HEK293 (cell line): ENCODE results near the gene C21orf58.
A peak's percentile ranks its signal among the peaks of the same experiment; 100 is the strongest.

ENCODE experiments used
- CTCF ChIA-PET: fragments of 350-600 bp; formaldehyde crosslinking; extraction: SDS; loops from one replicate; lab custom pipeline; 2021; ENCODE audit warnings: antibody characterized with exemption; lab: Yijun Ruan, JAX
- POLR2A ChIA-PET: fragments of 300-600 bp; formaldehyde crosslinking; extraction: SDS; loops from one replicate; lab custom pipeline; 2020; ENCODE audit warnings: antibody characterized with exemption, inconsistent platforms; lab: Yijun Ruan, JAX
- H3K27ac ChIP-seq: fragments of 200-500 bp; sonication (Bioruptor generic); 2 replicates; pipeline ENCODE4 v1.5.1; 2014; ENCODE audit warnings: low read depth, low read length, control low read depth, inconsistent platforms; ENCODE audit errors: extremely low read depth
- H3K36me3 ChIP-seq, 2 experiments: fragments of 200-500 bp in 1 of 2; sonication (Bioruptor generic) in 1 of 2; 1 replicate in 1 of 2; 2 replicates in 1 of 2; pipeline ENCODE4 v1.5.1; 2014 to 2017; ENCODE audit warnings: inconsistent platforms in 2 of 2, low read length in 2 of 2; ENCODE audit not compliant: control insufficient read depth in 2 of 2, insufficient read depth in 1 of 2
- H3K4me1 ChIP-seq: fragments of 200-500 bp; sonication (Bioruptor generic); 2 replicates; pipeline ENCODE4 v1.5.1; 2014; ENCODE audit warnings: mild to moderate bottlenecking, low read length, inconsistent platforms; ENCODE audit not compliant: control insufficient read depth, insufficient read depth
- H3K4me3 ChIP-seq: 2 replicates; pipeline ENCODE4 v1.5.1; 2011; ENCODE audit warnings: low read depth, mild to moderate bottlenecking, control low read depth, low read length, moderate library complexity
- H3K9me3 ChIP-seq: fragments of 200-500 bp; sonication (Bioruptor generic); 2 replicates; pipeline ENCODE4 v1.5.1; 2014; ENCODE audit warnings: low read depth, low read length, inconsistent platforms; ENCODE audit not compliant: control insufficient read depth, insufficient read depth
- GLI2 ChIP-seq: fragments of 450-650 bp; formaldehyde crosslinking; IDR thresholded peaks from 2 replicates; pipeline ENCODE4; 2017; ENCODE audit warnings: missing biosample characterization, missing genetic modification characterization, low read depth, borderline replicate concordance
- GLIS1 ChIP-seq: fragments of 450-650 bp; formaldehyde crosslinking; IDR thresholded peaks from 2 replicates; pipeline ENCODE4 v1.5.1; 2016; ENCODE audit warnings: missing biosample characterization, missing genetic modification characterization
- KLF17 ChIP-seq: fragments of 450-650 bp; formaldehyde crosslinking; IDR thresholded peaks from 2 replicates; pipeline ENCODE4 v1.5.1; 2016; ENCODE audit warnings: missing biosample characterization, missing genetic modification characterization
- SP2 ChIP-seq: fragments of 450-650 bp; formaldehyde crosslinking; IDR thresholded peaks from 2 replicates; pipeline ENCODE4 v1.5.1; 2016; ENCODE audit warnings: missing biosample characterization, missing genetic modification characterization
- ZBTB21 ChIP-seq: fragments of 450-650 bp; formaldehyde crosslinking; IDR thresholded peaks from 2 replicates; pipeline ENCODE4 v1.5.1; 2017; ENCODE audit warnings: missing biosample characterization, missing genetic modification characterization
- ZBTB8A ChIP-seq: fragments of 450-650 bp; formaldehyde crosslinking; IDR thresholded peaks from 2 replicates; pipeline ENCODE4 v1.5.1; 2016; ENCODE audit warnings: missing biosample characterization, missing genetic modification characterization
- ZFHX2 ChIP-seq: fragments of 450-650 bp; formaldehyde crosslinking; conservative IDR thresholded peaks from 2 replicates; pipeline ENCODE4 v1.5.1; 2016; ENCODE audit warnings: missing biosample characterization, missing genetic modification characterization
- ZFP69B ChIP-seq: fragments of 450-650 bp; formaldehyde crosslinking; IDR thresholded peaks from 2 replicates; pipeline ENCODE4 v1.5.1; 2016; ENCODE audit warnings: missing biosample characterization, missing genetic modification characterization
- ZIC2 ChIP-seq: fragments of 450-650 bp; formaldehyde crosslinking; IDR thresholded peaks from 2 replicates; pipeline ENCODE4 v1.5.1; 2016; ENCODE audit warnings: missing biosample characterization, missing genetic modification characterization
- ZNF133 ChIP-seq: fragments of 450-650 bp; formaldehyde crosslinking; IDR thresholded peaks from 2 replicates; pipeline ENCODE4 v1.5.1; 2016; ENCODE audit warnings: missing biosample characterization, missing genetic modification characterization
- ZNF140 ChIP-seq: fragments of 450-650 bp; formaldehyde crosslinking; IDR thresholded peaks from 2 replicates; pipeline ENCODE4 v1.5.1; 2016; ENCODE audit warnings: missing biosample characterization, missing genetic modification characterization
- ZNF423 ChIP-seq: fragments of 450-650 bp; formaldehyde crosslinking; IDR thresholded peaks from 2 replicates; pipeline ENCODE4 v1.5.1; 2016; ENCODE audit warnings: missing biosample characterization, missing genetic modification characterization
- ZNF561 ChIP-seq: fragments of 450-650 bp; IDR thresholded peaks from 2 replicates; pipeline ENCODE4 v1.5.1; 2018; ENCODE audit warnings: missing biosample characterization, missing genetic modification characterization, borderline replicate concordance
- ZNF701 ChIP-seq: fragments of 450-650 bp; formaldehyde crosslinking; IDR thresholded peaks from 2 replicates; pipeline ENCODE4 v1.5.1; 2016; ENCODE audit warnings: missing biosample characterization, missing genetic modification characterization
- ZNF785 ChIP-seq: fragments of 450-650 bp; formaldehyde crosslinking; IDR thresholded peaks from 2 replicates; pipeline ENCODE4 v1.5.1; 2016; ENCODE audit warnings: missing biosample characterization, missing genetic modification characterization
- ZSCAN4 ChIP-seq: fragments of 450-650 bp; formaldehyde crosslinking; IDR thresholded peaks from 2 replicates; pipeline ENCODE4 v1.5.1; 2017; ENCODE audit warnings: missing biosample characterization, missing genetic modification characterization
- TF ChIP-seq, protein P1 (sequence below): fragments of 450-650 bp; formaldehyde crosslinking; conservative IDR thresholded peaks from 2 replicates; pipeline ENCODE4 v1.5.1; 2016; ENCODE audit warnings: low read depth, missing biosample characterization, missing genetic modification characterization
- TF ChIP-seq, protein P2 (sequence below): fragments of 450-650 bp; IDR thresholded peaks from 2 replicates; pipeline ENCODE4 v1.5.1; 2018; ENCODE audit warnings: missing biosample characterization, mild to moderate bottlenecking, missing genetic modification characterization
- TF ChIP-seq, protein P3 (sequence below): fragments of 450-650 bp; formaldehyde crosslinking; IDR thresholded peaks from 2 replicates; pipeline ENCODE4 v1.5.1; 2017; ENCODE audit warnings: missing biosample characterization, mild to moderate bottlenecking, missing genetic modification characterization, moderate library complexity
- TF ChIP-seq, protein P4 (sequence below): fragments of 450-650 bp; formaldehyde crosslinking; IDR thresholded peaks from 2 replicates; pipeline ENCODE4 v1.5.1; 2016; ENCODE audit warnings: missing biosample characterization, missing genetic modification characterization

The C21orf58 gene

DNA sequence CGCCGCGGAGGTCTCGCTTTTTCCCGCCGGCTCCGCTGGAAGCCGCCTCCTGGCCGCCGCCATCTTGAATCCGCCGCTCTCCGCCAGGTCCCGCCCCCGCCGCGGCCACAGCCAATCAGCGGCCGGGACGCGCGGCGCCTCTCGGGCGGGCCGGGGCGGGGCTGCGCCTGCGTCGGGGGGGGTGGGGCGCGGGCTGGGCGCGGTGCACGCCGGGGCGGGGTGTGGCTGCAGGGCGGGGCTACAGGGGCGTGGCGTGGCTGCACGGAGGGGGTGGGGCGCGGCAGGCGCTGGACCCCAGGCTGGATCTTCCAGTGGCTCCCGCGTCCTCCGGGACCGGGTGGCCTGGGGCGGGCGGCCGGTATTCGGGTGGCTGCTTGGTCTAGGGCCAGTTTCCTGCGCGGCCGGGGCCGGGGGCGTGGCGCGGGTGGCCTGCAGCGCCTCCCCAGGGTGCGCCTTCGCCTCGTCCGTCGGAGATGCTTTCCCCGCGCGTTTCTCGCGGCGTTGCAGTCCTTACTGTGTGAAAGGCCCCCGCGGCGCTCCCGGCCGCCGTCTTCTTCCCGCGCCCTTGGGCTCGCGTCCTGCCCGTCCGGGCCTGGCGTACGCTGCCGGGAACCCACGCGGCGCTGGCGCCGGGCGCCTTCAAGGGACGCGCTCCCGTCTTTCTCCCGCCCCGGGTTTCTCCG is 861 bp upstream of the C21orf58 start:
- Histone ChIP-seq H3K9me3 (no peaks in the 10 kb centered on the region), H3K36me3 (peaks cover 37 to 47% of the 10 kb centered on the region in 2 experiments), H3K27ac (peak overlapping the region; percentile 98), H3K4me3 (peak overlapping the region; percentile 71), H3K4me1 (peaks cover 19% of the 10 kb centered on the region)
- ChIA-PET POLR2A (interaction anchor here (0.6 to 1.2 kb wide), 5 partner anchors 12 to 311 kb away, joined by 3 to 9 read pairs (median 3); partner anchors contain the start of genes MCM3AP, PRMT2 and YBEY), CTCF (interaction anchor here (1.0 to 1.2 kb wide), 2 partner anchors 22 to 182 kb away, joined by 3 to 6 read pairs; no protein-coding TSS in a partner anchor)
- TF ChIP-seq ZFHX2, result 0 out of 2 replicates have a peak, but pooled peaks have one; percentile 35
- peak; percentile 55 for TF ChIP-seq ZBTB8A (tag by site-specific recombination)
- TF ChIP-seq, protein P1, sequence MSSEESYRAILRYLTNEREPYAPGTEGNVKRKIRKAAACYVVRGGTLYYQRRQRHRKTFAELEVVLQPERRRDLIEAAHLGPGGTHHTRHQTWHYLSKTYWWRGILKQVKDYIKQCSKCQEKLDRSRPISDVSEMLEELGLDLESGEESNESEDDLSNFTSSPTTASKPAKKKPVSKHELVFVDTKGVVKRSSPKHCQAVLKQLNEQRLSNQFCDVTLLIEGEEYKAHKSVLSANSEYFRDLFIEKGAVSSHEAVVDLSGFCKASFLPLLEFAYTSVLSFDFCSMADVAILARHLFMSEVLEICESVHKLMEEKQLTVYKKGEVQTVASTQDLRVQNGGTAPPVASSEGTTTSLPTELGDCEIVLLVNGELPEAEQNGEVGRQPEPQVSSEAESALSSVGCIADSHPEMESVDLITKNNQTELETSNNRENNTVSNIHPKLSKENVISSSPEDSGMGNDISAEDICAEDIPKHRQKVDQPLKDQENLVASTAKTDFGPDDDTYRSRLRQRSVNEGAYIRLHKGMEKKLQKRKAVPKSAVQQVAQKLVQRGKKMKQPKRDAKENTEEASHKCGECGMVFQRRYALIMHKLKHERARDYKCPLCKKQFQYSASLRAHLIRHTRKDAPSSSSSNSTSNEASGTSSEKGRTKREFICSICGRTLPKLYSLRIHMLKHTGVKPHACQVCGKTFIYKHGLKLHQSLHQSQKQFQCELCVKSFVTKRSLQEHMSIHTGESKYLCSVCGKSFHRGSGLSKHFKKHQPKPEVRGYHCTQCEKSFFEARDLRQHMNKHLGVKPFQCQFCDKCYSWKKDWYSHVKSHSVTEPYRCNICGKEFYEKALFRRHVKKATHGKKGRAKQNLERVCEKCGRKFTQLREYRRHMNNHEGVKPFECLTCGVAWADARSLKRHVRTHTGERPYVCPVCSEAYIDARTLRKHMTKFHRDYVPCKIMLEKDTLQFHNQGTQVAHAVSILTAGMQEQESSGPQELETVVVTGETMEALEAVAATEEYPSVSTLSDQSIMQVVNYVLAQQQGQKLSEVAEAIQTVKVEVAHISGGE, result peak; percentile 65
- TF ChIP-seq KLF17 (tag by site-specific recombination), result peak; percentile 79
- TF ChIP-seq ZNF423, result peak; percentile 98
- TF ChIP-seq GLI2 (tag by site-specific recombination), result no peak
- peak; percentile 27; the same call in 1 of the 2 replicates for TF ChIP-seq ZNF561 (tag by site-specific recombination)
- TF ChIP-seq SP2 (tag by site-specific recombination), result peak; percentile 33
- 0 out of 2 replicates have a peak, but pooled peaks have one; percentile 1 for TF ChIP-seq ZSCAN4 (tag by site-specific recombination)
- TF ChIP-seq, protein P2, sequence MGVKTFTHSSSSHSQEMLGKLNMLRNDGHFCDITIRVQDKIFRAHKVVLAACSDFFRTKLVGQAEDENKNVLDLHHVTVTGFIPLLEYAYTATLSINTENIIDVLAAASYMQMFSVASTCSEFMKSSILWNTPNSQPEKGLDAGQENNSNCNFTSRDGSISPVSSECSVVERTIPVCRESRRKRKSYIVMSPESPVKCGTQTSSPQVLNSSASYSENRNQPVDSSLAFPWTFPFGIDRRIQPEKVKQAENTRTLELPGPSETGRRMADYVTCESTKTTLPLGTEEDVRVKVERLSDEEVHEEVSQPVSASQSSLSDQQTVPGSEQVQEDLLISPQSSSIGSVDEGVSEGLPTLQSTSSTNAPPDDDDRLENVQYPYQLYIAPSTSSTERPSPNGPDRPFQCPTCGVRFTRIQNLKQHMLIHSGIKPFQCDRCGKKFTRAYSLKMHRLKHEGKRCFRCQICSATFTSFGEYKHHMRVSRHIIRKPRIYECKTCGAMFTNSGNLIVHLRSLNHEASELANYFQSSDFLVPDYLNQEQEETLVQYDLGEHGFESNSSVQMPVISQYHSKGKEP (tag by site-specific recombination), result peak; percentile 59
- TF ChIP-seq, protein P3, sequence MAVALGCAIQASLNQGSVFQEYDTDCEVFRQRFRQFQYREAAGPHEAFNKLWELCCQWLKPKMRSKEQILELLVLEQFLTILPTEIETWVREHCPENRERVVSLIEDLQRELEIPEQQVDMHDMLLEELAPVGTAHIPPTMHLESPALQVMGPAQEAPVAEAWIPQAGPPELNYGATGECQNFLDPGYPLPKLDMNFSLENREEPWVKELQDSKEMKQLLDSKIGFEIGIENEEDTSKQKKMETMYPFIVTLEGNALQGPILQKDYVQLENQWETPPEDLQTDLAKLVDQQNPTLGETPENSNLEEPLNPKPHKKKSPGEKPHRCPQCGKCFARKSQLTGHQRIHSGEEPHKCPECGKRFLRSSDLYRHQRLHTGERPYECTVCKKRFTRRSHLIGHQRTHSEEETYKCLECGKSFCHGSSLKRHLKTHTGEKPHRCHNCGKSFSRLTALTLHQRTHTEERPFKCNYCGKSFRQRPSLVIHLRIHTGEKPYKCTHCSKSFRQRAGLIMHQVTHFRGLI (tag by site-specific recombination), result peak; percentile 21; the same call in 1 of the 2 replicates
- peak; percentile 75 for TF ChIP-seq GLIS1
- no peak for TF ChIP-seq ZBTB21
- TF ChIP-seq ZNF140 (tag by site-specific recombination), result no peak
- TF ChIP-seq ZIC2 (tag by site-specific recombination), result peak; percentile 93
- TF ChIP-seq ZNF133, result no peak
- TF ChIP-seq, protein P4, sequence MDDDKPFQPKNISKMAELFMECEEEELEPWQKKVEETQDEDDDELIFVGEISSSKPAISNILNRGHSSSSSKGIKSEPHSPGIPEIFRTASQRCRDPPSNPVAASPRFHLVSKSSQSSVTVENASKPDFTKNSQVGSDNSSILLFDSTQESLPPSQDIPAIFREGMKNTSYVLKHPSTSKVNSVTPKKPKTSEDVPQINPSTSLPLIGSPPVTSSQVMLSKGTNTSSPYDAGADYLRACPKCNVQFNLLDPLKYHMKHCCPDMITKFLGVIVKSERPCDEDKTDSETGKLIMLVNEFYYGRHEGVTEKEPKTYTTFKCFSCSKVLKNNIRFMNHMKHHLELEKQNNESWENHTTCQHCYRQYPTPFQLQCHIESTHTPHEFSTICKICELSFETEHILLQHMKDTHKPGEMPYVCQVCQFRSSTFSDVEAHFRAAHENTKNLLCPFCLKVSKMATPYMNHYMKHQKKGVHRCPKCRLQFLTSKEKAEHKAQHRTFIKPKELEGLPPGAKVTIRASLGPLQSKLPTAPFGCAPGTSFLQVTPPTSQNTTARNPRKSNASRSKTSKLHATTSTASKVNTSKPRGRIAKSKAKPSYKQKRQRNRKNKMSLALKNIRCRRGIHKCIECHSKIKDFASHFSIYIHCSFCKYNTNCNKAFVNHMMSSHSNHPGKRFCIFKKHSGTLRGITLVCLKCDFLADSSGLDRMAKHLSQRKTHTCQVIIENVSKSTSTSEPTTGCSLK, result no peak
- TF ChIP-seq ZNF785 (tag by site-specific recombination), result peak; percentile 81; the same call in 1 of the 2 replicates
- 0 out of 2 replicates have a peak, but pooled peaks have one; percentile 22 for TF ChIP-seq ZFP69B (tag by site-specific recombination)
- no peak for TF ChIP-seq ZNF701 (tag by site-specific recombination)
